Activated B cell treated with CpG ODN at 0.5 μM for 24 hours (primary cell): ENCODE measurements around the gene AMY2B. TPM values are rescaled to one million over a fixed set of nuclear protein-coding genes. Genes with fewer than 3 reads are reported as not detected.

ENCODE experiments used
- ATAC-seq: fragments of 200-7000 bp; cut with Tn5 transposase; one replicate; pipeline ENCODE4 v1.10.0; 2021; ENCODE audit warnings: low read depth, mild to moderate bottlenecking, moderate library complexity
- CTCF ChIA-PET: fragments of 350-600 bp; sonication (Branson Sonifier 250); formaldehyde crosslinking; loops from one replicate; lab custom pipeline; 2021; ENCODE audit warnings: antibody characterized with exemption; lab: Charles Lee
- POLR2A ChIA-PET: fragments of 350-600 bp; sonication (Branson Sonifier 250); formaldehyde crosslinking; loops from one replicate; lab custom pipeline; 2021; ENCODE audit warnings: antibody characterized with exemption; lab: Charles Lee
- DNase-seq: peaks from one replicate; pipeline ENCODE4 v3.0.0; 2022
- H3K27ac Mint-ChIP-seq: one replicate; pipeline ENCODE4 v1.8.0; 2020; ENCODE audit warnings: mixed read lengths
- H3K27me3 Mint-ChIP-seq: one replicate; pipeline ENCODE4 v1.8.0; 2021; ENCODE audit warnings: mixed read lengths
- H3K36me3 Mint-ChIP-seq: one replicate; pipeline ENCODE4 v1.8.0; 2021; ENCODE audit warnings: low read depth, mixed read lengths
- H3K4me1 Mint-ChIP-seq: one replicate; pipeline ENCODE4 v1.8.0; 2021; ENCODE audit warnings: mixed read lengths
- H3K4me3 Mint-ChIP-seq: one replicate; pipeline ENCODE4 v1.8.0; 2020; ENCODE audit warnings: mild to moderate bottlenecking, mixed read lengths
- H3K9me3 Mint-ChIP-seq: one replicate; pipeline ENCODE4 v1.8.0; 2020; ENCODE audit warnings: mixed read lengths
- intact Hi-C: fragments of 100-400 bp; cut with micrococcal nuclease; formaldehyde crosslinking; loops from one replicate; pipeline ENCODE4 v1.15.1; 2024
- total RNA-seq: library from RNA; stranded (reverse); gene quantifications from 2 replicates; pipeline ENCODE4 v1.2.3, GENCODE V29; 2022
- TF ChIP-seq, protein P1 (sequence below): fragments of 200-600 bp; IDR thresholded peaks from one replicate; pipeline ENCODE4 v1.8.0; 2022; ENCODE audit warnings: antibody characterized with exemption, mild to moderate bottlenecking

Gene AMY2B
- total RNA-seq, 1 donor from 2014 or later, result 19.7 TPM

GRCh38 chr1:103529746-103530145 is 41.6 kb upstream of the AMY2B start:
- ChIA-PET POLR2A (no interaction called here), CTCF (no interaction called here)
- H3K9me3 Mint-ChIP-seq, result no peaks in the 10 kb centered on the region
- intact Hi-C loops, result no loop called here
- peaks cover 72% of the 10 kb centered on the region for H3K4me1 Mint-ChIP-seq
- ATAC-seq (no peak), DNase-seq (no peak)
- H3K27me3 Mint-ChIP-seq, result no peaks in the 10 kb centered on the region
- TF ChIP-seq, protein P1, sequence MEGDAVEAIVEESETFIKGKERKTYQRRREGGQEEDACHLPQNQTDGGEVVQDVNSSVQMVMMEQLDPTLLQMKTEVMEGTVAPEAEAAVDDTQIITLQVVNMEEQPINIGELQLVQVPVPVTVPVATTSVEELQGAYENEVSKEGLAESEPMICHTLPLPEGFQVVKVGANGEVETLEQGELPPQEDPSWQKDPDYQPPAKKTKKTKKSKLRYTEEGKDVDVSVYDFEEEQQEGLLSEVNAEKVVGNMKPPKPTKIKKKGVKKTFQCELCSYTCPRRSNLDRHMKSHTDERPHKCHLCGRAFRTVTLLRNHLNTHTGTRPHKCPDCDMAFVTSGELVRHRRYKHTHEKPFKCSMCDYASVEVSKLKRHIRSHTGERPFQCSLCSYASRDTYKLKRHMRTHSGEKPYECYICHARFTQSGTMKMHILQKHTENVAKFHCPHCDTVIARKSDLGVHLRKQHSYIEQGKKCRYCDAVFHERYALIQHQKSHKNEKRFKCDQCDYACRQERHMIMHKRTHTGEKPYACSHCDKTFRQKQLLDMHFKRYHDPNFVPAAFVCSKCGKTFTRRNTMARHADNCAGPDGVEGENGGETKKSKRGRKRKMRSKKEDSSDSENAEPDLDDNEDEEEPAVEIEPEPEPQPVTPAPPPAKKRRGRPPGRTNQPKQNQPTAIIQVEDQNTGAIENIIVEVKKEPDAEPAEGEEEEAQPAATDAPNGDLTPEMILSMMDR, result no peak
- H3K36me3 Mint-ChIP-seq, result peaks cover 74% of the 10 kb centered on the region
- no peak overlapping the region for H3K27ac Mint-ChIP-seq
- no peak overlapping the region for H3K4me3 Mint-ChIP-seq

GRCh38 chr1:103538226-103538625 is 33.2 kb upstream of the AMY2B start:
- Mint-ChIP-seq H3K27ac (no peak overlapping the region), H3K4me1 (peaks cover under 1% of the 10 kb centered on the region), H3K27me3 (no peaks in the 10 kb centered on the region), H3K9me3 (no peaks in the 10 kb centered on the region), H3K36me3 (peaks cover 73% of the 10 kb centered on the region), H3K4me3 (no peak overlapping the region)
- ATAC-seq (no peak), DNase-seq (no peak)
- ChIA-PET POLR2A (no interaction called here), CTCF (no interaction called here)
- TF ChIP-seq, protein P1, result no peak
- intact Hi-C loops, result no loop called here

GRCh38 chr1:103541431-103541830 is 30.0 kb upstream of the AMY2B start:
- no peak for ATAC-seq

DNA sequence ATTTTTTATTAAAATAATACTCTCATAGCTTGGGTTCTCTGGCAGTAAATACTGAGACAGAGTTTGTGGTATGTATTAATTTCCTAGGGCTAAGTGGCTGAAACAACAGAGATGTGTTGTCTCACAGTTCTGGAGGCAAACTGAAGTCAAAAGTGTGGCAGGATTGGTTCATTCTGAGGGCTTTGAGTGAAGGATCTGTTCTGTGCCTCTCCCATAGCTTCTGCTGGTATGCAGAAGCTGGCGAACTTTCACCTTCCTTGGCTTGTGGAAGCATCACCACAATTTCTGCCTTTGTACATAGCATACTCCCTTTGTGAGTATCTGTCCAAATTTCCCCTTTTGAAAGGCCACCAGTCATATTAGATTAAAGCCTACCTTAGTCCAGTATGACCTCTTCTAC is 24.9 kb upstream of the AMY2B start:
- intact Hi-C loops, result no loop called here
- no peaks in the 10 kb centered on the region for H3K27me3 Mint-ChIP-seq
- ChIA-PET POLR2A (no interaction called here), CTCF (no interaction called here)
- no peak overlapping the region for H3K4me3 Mint-ChIP-seq
- H3K4me1 Mint-ChIP-seq, result no peaks in the 10 kb centered on the region
- ATAC-seq, result no peak
- DNase-seq, result no peak
- no peak overlapping the region for H3K27ac Mint-ChIP-seq
- no peaks in the 10 kb centered on the region for H3K9me3 Mint-ChIP-seq
- TF ChIP-seq, protein P1, result no peak
- peaks cover 72% of the 10 kb centered on the region for H3K36me3 Mint-ChIP-seq

More at GRCh38 chr1:103541431-103541830, 30.0 kb upstream of the AMY2B start:
- Mint-ChIP-seq H3K9me3 (no peaks in the 10 kb centered on the region), H3K27me3 (no peaks in the 10 kb centered on the region), H3K27ac (no peak overlapping the region), H3K4me3 (no peak overlapping the region), H3K36me3 (peaks cover 77% of the 10 kb centered on the region), H3K4me1 (no peaks in the 10 kb centered on the region)
- DNase-seq, result no peak
- intact Hi-C loops, result loop anchor here (2.0 kb wide), 1 partner anchor 13 kb away; no protein-coding TSS in a partner anchor
- TF ChIP-seq, protein P1, result no peak
- ChIA-PET CTCF (interaction anchor here (1.0 kb wide), 1 partner anchor 27 kb away, joined by 3 read pairs; no protein-coding TSS in a partner anchor), POLR2A (interaction anchor here (0.6 kb wide), 1 partner anchor 17 kb away, joined by 4 read pairs; no protein-coding TSS in a partner anchor)

- POLR2A ChIA-PET, result no interaction called here
- intact Hi-C loops, result no loop called here
- DNase-seq, result no peak
- Mint-ChIP-seq H3K27me3 (no peaks in the 10 kb centered on the region), H3K36me3 (peaks cover 71% of the 10 kb centered on the region), H3K9me3 (no peaks in the 10 kb centered on the region), H3K4me3 (no peak overlapping the region), H3K4me1 (no peaks in the 10 kb centered on the region), H3K27ac (no peak overlapping the region)
- CTCF ChIA-PET, result no interaction called here
- ATAC-seq, result no peak
- TF ChIP-seq, protein P1, result no peak
These were observed 23.5 kb upstream of the AMY2B start for GRCh38 chr1:103547840-103548239.
